Esophagus muscularis mucosa (tissue), 4 donors: Measurements from ENCODE around the gene EMP3. TPM values are rescaled to one million over a fixed set of nuclear protein-coding genes. Genes with fewer than 3 reads are reported as not detected.
"Not testable (repeated sequence)": the region's sequence is repeated elsewhere in the genome, so short reads cannot be mapped to it uniquely, and the experiment has no call there.

ENCODE experiments used
- DNase-seq: peaks from one replicate; pipeline ENCODE4 v3.0.0-alpha.2; 2017; ENCODE audit errors: extremely low spot score
- H3K27ac ChIP-seq, 4 donors: fragments of 200-600 bp; sonication (generic); replicated peaks in 1 of 4; 1 replicate in 3 of 4; 2 replicates in 1 of 4; pipeline ENCODE4 v1.5.1; 2016 to 2019; ENCODE audit warnings: mild to moderate bottlenecking in 1 of 4
- H3K27me3 ChIP-seq, 4 donors: fragments of 200-600 bp; sonication (generic); one replicate each; pipeline versions ENCODE4 v1.5.1 to v1.6.0; 2016 to 2019
- H3K36me3 ChIP-seq, 4 donors: fragments of 200-600 bp; sonication (generic); one replicate each; pipeline ENCODE4 v1.5.1; 2016 to 2019
- H3K4me1 ChIP-seq, 4 donors: fragments of 200-600 bp; sonication (generic); one replicate each; pipeline ENCODE4 v1.5.1; 2016 to 2019
- H3K4me3 ChIP-seq, 4 donors: fragments of 200-600 bp; sonication (generic); 1 replicate in 2 of 4; 2 replicates in 2 of 4; pipeline ENCODE4 v1.5.1; 2016 to 2019; ENCODE audit warnings: mild to moderate bottlenecking in 4 of 4, moderate library complexity in 1 of 4
- H3K9me3 ChIP-seq, 4 donors: fragments of 200-600 bp; sonication (generic); 1 replicate in 3 of 4; 2 replicates in 1 of 4; pipeline ENCODE4 v1.5.1; 2016 to 2019
- EP300 ChIP-seq: sonication (generic); formaldehyde crosslinking; IDR thresholded peaks from one replicate; pipeline ENCODE4 v1.6.1; 2017; ENCODE audit warnings: antibody characterized with exemption
- POLR2A ChIP-seq: fragments of 450-650 bp; IDR thresholded peaks from one replicate; pipeline ENCODE4 v1.6.1; 2017; ENCODE audit warnings: antibody characterized with exemption, moderate library complexity, mild to moderate bottlenecking, low read depth
- POLR2AphosphoS5 ChIP-seq, 2 donors: sonication (generic); formaldehyde crosslinking; IDR thresholded peaks; one replicate each; pipeline ENCODE4 v1.6.1; 2017; ENCODE audit warnings: antibody characterized with exemption in 2 of 2
- WGBS: methylation state at CpG from one replicate; pipeline ENCODE4 v1.1.5; 2018; 5-methylcytosine and 5-hydroxymethylcytosine counted together
- intact Hi-C: fragments of 100-400 bp; cut with DNase I; formaldehyde crosslinking; loops from one replicate; pipeline ENCODE4 v1.15.1; 2023
- total RNA-seq, 4 donors: library from RNA; depleted of rRNA; stranded (reverse); fragments of >200 nt; gene quantifications; one replicate each; pipeline versions ENCODE4 v1.1.0 to v1.2.1, GENCODE V29; 2016
- TF ChIP-seq, protein P1 (sequence below), 3 experiments: fragments of 200-600 bp in 2 of 3; fragments of 450-650 bp in 1 of 3; sonication (generic) in 2 of 3; IDR thresholded peaks; one replicate each; pipeline ENCODE4 v1.5.1; 2017 to 2019; ENCODE audit warnings: antibody characterized with exemption in 3 of 3, mild to moderate bottlenecking in 2 of 3, moderate library complexity in 1 of 3

EMP3 gene
- total RNA-seq, 4 donors from 2014 or later = 54.8 to 115 (median 59.6) TPM

DNA sequence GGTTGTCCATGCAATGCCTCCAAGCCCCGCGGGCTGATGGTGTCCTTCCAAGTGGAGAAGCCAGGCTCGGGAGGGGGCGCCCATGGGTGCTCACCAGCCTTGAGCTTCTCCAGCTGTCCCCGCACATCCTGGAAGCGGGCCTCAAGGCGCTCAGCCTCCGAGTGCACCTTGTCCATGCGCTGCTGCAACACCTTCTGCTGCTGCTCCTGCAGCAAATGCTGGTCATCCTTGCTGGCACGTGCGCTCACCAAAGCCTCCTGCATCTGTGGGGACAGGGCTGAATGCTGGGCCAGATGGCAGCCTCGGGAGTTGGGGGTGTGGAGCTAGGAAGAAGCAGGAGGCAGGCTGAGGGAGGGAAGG, 22.8 kb upstream of the EMP3 start:
- H3K27me3 ChIP-seq = no peaks in the 10 kb centered on the region
- no peaks in the 10 kb centered on the region for H3K36me3 ChIP-seq
- no peak for DNase-seq
- no peak overlapping the region for H3K27ac ChIP-seq
- TF ChIP-seq POLR2A = no peak
- TF ChIP-seq EP300 = no peak
- no peak for TF ChIP-seq POLR2AphosphoS5 (IDR thresholded peaks at IDR 0.05)
- TF ChIP-seq, protein P1, sequence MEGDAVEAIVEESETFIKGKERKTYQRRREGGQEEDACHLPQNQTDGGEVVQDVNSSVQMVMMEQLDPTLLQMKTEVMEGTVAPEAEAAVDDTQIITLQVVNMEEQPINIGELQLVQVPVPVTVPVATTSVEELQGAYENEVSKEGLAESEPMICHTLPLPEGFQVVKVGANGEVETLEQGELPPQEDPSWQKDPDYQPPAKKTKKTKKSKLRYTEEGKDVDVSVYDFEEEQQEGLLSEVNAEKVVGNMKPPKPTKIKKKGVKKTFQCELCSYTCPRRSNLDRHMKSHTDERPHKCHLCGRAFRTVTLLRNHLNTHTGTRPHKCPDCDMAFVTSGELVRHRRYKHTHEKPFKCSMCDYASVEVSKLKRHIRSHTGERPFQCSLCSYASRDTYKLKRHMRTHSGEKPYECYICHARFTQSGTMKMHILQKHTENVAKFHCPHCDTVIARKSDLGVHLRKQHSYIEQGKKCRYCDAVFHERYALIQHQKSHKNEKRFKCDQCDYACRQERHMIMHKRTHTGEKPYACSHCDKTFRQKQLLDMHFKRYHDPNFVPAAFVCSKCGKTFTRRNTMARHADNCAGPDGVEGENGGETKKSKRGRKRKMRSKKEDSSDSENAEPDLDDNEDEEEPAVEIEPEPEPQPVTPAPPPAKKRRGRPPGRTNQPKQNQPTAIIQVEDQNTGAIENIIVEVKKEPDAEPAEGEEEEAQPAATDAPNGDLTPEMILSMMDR (IDR thresholded peaks at IDR 0.05) = no peak
- no peaks in the 10 kb centered on the region for H3K4me1 ChIP-seq
- H3K4me3 ChIP-seq = no peak overlapping the region
- H3K9me3 ChIP-seq = no peaks in the 10 kb centered on the region
- 97% methylated on average over 10 of the region's 12 CpGs for WGBS
- intact Hi-C loops = no loop called here

DNA sequence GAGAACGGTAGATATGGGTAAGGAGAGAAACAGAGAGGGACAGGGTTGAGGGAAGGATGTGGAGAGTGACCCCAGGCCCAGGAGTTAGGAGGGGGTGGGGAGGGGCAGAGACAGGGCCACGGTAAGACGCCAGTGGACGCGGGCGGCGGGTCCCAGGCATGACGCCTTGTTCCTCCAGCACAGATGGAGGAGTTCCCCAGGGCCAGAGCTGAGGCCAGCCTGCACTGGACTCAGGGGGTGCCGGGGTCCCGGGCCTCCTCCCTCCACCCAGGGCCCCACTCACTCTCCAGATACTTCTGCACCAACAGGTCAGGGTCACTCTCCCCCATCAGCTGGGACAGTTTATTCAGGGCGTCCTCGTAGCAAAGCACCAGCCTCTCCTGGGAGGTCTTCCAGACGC, 22.0 kb upstream of the EMP3 start:
- Histone ChIP-seq H3K36me3 (no peaks in the 10 kb centered on the region), H3K4me3 (no peak overlapping the region), H3K9me3 (no peaks in the 10 kb centered on the region), H3K27me3 (no peaks in the 10 kb centered on the region), H3K4me1 (no peaks in the 10 kb centered on the region), H3K27ac (no peak overlapping the region)
- TF ChIP-seq EP300 (no peak), POLR2AphosphoS5 (IDR thresholded peaks at IDR 0.05) (no peak), POLR2A (no peak)
- TF ChIP-seq, protein P1 (IDR thresholded peaks at IDR 0.05) = no peak
- DNase-seq = no peak
- WGBS = 80% methylated on average over 10 of the region's 13 CpGs
- intact Hi-C loops = no loop called here

DNA sequence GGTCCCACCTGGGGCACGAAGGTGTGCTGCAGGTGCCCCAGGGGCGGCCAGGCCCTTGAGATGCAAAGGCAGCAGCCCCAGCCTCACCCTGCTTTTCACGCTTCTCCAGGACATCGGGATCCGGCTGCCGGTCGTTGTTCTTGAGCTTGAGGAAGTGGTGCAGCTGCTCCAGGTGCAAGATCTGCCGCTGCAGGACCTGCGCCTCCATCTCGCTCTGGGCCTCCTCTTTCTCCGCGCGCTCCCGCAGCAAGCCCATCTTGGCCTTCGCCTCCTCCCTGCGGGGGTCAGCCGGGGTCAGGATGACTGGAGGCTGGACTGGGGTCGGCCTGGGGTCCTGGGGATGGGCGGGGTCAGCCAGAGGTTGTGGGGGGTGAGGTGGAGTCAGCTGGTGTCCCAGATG, 21.5 kb upstream of the EMP3 start:
- Histone ChIP-seq H3K36me3 (no peaks in the 10 kb centered on the region), H3K4me1 (peaks cover 0 to 2% (median 0%) of the 10 kb centered on the region in 4 donors), H3K9me3 (no peaks in the 10 kb centered on the region), H3K27me3 (no peaks in the 10 kb centered on the region), H3K4me3 (no peak overlapping the region), H3K27ac (no peak overlapping the region)
- WGBS = 98% methylated on average over 13 of the region's 19 CpGs
- no peak for DNase-seq
- intact Hi-C loops = no loop called here
- TF ChIP-seq, protein P1 (IDR thresholded peaks at IDR 0.05) = no peak
- no peak for TF ChIP-seq EP300
- TF ChIP-seq POLR2AphosphoS5 (IDR thresholded peaks at IDR 0.05) = no peak
- TF ChIP-seq POLR2A = no peak

DNA sequence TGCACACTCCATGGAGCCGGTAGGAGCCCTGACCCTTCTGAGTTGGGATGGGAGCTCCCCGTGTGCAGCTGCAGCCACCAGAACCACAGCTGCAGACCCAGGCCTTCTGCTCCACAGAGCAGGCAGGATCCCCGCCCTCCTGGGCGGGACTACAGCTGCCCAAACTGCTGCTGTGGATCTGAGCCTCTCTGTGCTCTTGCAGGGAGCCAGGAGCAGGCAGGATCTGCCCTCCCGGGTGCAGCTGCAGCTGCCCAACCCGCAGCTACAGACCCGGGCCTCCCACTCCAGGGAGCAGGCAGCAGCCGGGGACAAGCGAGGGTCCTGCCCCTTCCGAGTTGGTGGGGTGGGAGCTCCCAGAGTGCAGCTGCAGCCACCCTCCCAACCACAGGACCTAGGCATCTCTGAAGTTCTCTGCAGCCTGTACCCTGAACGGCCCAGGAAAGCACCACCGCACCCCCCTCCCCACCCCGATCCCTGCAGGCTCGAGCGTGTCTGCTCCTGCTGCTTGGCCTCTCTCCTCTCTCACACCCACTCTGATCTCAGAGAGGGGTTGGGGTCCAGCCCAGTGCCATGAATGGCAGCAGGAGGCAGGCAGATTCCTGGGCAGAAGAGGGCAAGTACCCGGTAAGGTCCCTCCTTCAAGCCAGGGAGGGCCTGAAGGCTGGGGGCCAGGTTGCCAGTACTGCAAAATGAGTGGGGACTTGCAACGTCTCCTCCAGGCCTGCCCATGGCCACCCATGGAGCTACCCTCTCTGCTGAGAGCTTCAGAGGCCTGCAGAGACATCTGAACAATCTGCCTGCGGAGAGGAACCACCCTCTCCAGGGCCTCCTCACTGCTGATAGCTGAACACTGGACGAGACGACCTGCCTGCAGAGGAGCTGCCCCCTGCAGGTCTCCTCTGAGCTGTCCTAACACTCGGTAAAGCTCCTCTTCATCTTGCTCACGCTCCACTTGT, 16.4 kb upstream of the EMP3 start:
- Histone ChIP-seq H3K27ac (no peak overlapping the region), H3K27me3 (no peaks in the 10 kb centered on the region), H3K36me3 (no peaks in the 10 kb centered on the region), H3K4me1 (peaks cover 0 to 17% (median 2%) of the 10 kb centered on the region in 4 donors), H3K9me3 (no peaks in the 10 kb centered on the region), H3K4me3 (no peak overlapping the region)
- intact Hi-C loops = no loop called here
- 59% methylated on average over 13 of the region's 22 CpGs for WGBS
- no peak for DNase-seq
- TF ChIP-seq POLR2A (no peak), POLR2AphosphoS5 (IDR thresholded peaks at IDR 0.05) (no peak), EP300 (no peak)
- TF ChIP-seq, protein P1 (IDR thresholded peaks at IDR 0.05) = no peak

DNA sequence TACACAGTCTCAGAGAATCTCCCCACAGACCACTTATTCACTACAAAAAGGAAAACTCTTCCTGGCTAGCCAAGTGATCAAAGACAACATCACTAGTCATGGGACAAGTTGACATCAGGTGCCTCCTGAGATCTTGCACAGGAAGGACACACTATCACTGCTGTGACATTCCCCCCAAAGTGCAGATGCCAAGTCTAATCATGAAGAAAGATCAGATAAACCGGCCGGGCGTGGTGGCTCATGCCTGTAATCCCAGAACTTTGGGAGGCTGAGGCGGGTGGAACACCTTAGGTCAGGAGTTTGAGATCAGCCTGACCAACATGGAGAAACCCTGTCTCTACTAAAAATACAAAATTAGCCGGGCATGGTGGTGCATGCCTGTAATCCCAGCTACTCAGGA, 15.6 kb upstream of the EMP3 start:
- H3K4me3 ChIP-seq, H3K36me3 ChIP-seq, H3K9me3 ChIP-seq, intact Hi-C loops, H3K27me3 ChIP-seq, DNase-seq: not testable (repeated sequence)
- 80% methylated on average over 5 of the region's 5 CpGs for WGBS
- Histone ChIP-seq H3K27ac (peak overlapping the region in 3 of 4 donors; percentile 2 to 40 (median 14)), H3K4me1 (peaks cover 0 to 17% (median 2%) of the 10 kb centered on the region in 4 donors)
